Activated naive CD4-positive, alpha-beta T cell treated with anti-CD3 and anti-CD28 coated beads, Interleukin-2, amount 50 U/mL, for 72 hours (primary cell): ENCODE results near the gene LRRC8B. TPM values are rescaled to one million over a fixed set of nuclear protein-coding genes. Genes with fewer than 3 reads are reported as not detected.

Experiments
- ATAC-seq, 2 donors: fragments of 150-1000 bp; cut with Tn5 transposase; 2 replicates each; pipeline ENCODE4 v1.10.0; 2021; ENCODE audit warnings: mild to moderate bottlenecking in 2 of 2, moderate library complexity in 2 of 2
- DNase-seq, 2 donors: peaks; one replicate each; pipeline ENCODE4 v3.0.0; 2021 to 2022; ENCODE audit warnings: low spot score in 2 of 2
- H3K27ac Mint-ChIP-seq, 2 donors: one replicate each; pipeline ENCODE4 v1.8.0; 2022; ENCODE audit warnings: mild to moderate bottlenecking in 2 of 2, mixed read lengths in 2 of 2
- H3K36me3 Mint-ChIP-seq, 2 donors: one replicate each; pipeline ENCODE4 v1.8.0; 2022; ENCODE audit warnings: mixed read lengths in 2 of 2
- H3K9me3 Mint-ChIP-seq, 2 donors: one replicate each; pipeline ENCODE4 v1.8.0; 2022; ENCODE audit warnings: mixed read lengths in 2 of 2
- total RNA-seq, 2 donors: library from RNA; stranded (reverse); gene quantifications; one replicate each; pipeline ENCODE4 v1.2.3, GENCODE V29; 2022

The LRRC8B gene
- total RNA-seq, 2 donors from 2014 or later: 31.1 to 47.9 TPM

DNA sequence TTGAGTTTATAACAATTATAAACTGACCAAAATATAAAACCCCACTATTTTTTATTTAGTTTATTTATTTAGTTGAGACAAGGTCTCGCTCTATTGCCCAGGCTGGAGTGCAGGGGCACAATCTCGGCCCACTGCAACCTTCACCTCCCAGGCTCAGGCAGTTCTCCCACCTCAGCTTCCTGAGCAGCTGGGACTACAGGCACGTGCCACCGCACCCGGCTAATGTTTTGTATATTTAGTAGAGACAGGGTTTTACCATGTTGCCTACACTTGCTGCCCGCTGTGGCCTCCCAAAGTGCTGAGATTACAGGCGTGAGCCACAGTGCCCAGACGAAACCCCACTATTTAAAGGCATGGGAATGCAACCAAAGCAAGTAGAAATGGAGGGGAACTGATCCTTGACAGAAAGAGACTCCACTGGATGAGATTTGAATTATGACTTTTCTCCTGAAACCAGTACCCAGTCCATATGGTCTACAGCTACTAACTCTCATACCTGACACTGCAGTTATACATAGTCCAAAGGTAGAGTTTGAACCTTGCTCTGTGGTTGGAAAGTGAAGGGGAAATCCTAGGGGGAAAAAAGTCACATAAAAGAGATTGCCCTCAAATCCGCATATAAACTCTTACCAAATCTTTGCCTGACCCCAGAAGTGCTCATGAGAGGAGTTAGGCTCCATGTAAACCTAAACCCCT, 119.6 kb downstream of the LRRC8B start:
- Mint-ChIP-seq H3K27ac (peak overlapping the region in 1 of 2 donors; percentile 23), H3K9me3 (peaks cover 5 to 11% of the 10 kb centered on the region in 2 donors), H3K36me3 (peaks cover 14 to 51% of the 10 kb centered on the region in 2 donors)
- DNase-seq (no peak), ATAC-seq (peak in 1 of 2 donors; percentile 20)

GRCh38 chr1:89646259-89646658, 121.6 kb downstream of the LRRC8B start:
- peaks cover 14 to 55% of the 10 kb centered on the region in 2 donors for H3K36me3 Mint-ChIP-seq
- H3K9me3 Mint-ChIP-seq: peaks cover 5 to 11% of the 10 kb centered on the region in 2 donors
- no peak for ATAC-seq
- no peak overlapping the region for H3K27ac Mint-ChIP-seq
- no peak for DNase-seq

Other genes with a start within 250 kb of the LRRC8B start
- gene GBP6, start 160.8 kb upstream of the LRRC8B start, total RNA-seq: under 1 TPM; 0.11 to 0.31 TPM
- gene LRRC8C, start 108.3 kb downstream of the LRRC8B start, total RNA-seq: 10 to 100 TPM; 27.0 to 31.7 TPM